SW 1271 (cell line): Measurements from ENCODE around the gene PSTPIP1.

Experiments used
- DNase-seq, 2 experiments: peaks; one replicate each; lab custom pipeline; 2025; lab: John Stamatoyannopoulos, UW

The PSTPIP1 gene

DNA sequence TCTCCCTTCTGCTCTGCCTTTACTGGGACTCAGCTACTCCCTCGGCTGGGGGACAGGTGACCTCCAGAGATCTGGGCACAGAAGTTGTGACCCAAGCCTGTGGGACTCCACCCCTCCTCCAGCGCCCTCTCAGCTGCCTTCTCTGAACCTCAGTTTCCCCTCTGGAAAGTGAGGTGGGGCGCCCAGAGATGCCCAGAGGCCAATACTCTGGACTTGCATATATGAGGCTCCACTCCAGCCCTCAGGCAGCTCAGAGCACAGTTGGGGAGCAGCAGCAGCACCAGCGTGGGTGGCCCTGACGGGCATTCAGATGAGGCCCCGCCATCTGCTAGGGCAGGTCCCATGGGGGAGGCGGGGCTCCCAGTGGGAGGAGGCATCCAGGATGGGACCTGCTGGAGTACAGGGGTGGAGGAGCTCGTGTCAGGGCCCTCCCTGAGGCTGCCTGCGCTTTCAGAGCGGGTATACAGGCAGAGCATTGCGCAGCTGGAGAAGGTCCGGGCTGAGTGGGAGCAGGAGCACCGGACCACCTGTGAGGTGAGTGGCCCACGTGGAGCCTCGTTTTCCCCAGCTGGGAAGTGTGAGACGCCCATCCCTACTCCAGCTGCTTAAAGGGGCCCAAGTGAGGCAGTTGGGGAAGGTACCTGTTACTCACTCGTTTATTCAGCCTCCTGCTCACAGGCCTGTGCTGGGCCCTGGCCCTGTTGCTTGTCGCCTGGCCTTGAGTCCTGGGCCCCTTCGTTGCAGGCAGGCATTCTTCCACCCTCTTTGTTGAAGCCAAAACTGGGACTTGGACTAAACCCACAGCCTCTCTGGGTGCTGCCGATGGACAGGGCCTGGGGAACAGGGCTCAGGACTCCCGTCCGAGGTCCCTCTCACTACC lies 35.4 kb downstream of the PSTPIP1 start:
- DNase-seq, result no peak

DNA sequence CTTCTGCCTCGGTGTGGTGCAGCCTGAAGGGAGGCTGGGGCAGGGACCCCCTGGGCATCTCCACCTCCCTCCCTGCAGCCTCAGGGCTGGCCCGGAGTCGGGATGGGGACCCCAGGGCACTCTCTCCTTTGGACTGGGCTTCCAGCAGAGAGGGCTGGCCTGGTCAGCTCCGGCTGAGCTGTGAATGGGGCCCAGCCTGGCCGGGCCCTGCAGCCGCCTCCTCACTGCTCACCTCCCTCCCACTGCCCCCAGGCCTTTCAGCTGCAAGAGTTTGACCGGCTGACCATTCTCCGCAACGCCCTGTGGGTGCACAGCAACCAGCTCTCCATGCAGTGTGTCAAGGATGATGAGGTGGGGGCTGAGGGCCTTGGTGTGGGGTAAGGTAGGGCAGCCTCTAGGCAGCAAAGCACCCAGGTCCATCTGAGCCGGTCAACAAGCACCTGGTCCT lies 36.0 kb downstream of the PSTPIP1 start:
- no peak for DNase-seq

DNA sequence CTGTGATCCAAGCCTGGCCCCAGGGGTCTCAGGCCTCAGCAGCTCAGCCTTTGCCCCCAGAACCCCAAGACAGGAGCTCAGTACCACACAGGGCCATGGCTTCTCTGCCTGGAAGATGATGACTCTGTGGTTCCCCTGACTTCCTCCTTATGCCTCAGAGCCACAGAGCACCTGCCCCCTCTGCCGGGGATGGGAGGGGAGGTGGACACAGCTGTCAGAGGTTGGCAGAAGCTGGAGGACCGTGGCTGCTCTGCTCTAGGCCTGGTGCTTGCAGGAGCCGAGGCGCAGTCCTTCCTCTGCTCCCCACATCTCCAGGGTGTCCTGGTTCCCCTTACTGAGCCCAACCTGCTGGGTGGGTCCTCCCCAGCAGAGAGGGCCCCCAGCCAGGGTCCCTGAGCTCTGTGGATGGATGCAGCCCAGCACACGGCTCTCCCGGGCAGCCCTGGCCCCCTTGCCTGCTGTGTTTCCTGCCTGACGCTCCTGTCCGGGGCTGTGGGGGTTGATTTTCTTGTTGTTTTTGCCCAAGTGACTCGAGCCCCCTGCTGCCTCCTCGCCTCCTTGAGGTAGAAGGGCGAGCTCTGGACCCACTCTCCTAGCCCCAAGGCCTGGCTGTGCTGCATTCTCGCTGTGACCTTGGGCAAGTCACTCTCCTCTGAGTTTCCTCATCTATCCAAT lies 36.6 kb downstream of the PSTPIP1 start:
- no peak for DNase-seq

DNA sequence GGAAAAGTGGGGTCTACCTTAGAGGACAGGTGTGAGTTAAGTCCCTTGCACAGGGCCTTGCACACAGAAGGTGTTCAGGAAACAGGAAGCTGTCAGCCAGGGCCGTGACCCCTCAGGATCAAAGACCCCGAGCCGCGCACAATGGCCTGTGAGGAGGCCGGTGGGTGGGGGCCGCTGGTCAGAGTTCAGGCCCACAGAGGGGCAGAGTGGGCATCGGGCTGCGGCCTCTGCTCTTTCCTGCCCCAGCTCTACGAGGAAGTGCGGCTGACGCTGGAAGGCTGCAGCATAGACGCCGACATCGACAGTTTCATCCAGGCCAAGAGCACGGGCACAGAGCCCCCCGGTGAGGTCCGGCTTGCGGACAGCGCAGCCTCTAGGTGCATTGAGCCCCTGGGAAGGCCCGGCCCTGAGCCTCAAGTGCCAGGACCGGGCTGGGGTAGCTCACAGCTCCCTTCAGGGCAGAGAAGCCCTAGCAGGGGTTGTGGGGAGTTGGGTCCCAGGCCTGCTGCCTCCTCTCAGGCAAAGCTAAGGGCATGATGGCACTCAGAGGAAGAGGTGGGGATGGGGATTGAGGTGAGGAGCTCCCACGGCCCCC lies 37.2 kb downstream of the PSTPIP1 start:
- DNase-seq, result no peak

DNA sequence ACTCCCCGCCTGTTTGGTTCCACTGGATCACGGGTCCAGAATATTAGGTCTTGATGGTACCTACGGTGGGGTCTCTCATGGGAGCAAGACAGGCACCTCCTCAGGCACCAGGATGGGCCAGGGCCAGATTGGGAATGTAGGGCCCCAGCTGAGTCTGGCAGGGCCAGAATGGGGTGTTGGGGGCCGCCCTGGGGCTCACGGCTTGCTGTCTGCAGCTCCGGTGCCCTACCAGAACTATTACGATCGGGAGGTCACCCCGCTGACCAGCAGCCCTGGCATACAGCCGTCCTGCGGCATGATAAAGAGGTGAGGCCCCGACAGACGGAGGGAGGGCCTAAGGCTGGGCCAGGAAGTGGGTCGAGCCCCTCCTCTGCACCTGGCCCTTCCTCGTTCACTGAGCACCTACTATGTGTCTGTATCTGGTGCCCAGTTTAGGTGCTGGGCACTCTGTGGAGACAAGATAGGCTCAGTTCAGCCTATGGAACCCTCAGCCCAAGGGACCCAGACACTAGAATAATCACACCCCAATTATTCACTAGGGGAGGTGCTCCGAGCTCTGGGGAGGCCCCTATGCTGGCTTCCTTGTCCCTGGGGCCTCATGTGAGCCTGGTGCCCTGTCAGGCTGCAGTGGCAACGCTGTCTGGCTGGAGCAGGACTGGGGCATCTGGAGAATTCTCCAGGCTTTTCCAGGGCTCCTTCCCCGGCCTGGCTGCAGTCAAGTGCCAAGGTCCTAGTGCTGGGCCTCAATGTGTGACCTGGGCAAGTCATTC lies 37.9 kb downstream of the PSTPIP1 start:
- no peak for DNase-seq

DNA sequence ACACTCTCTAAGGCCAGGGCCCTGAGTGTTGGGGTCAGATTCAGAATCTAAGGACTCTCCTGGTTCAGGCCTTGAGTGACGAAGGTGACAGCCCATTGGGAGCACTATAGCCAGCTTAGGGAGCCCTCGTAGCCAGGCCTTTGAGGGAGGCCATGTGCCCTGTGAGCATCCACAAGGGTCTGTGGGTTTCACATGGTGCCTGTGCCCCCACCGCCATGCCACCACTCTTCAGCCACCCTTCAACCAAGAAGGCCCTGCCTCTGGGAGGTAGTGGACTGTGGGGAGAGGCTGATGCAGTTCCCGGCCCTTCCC lies 38.4 kb downstream of the PSTPIP1 start:
- no peak for DNase-seq

DNA sequence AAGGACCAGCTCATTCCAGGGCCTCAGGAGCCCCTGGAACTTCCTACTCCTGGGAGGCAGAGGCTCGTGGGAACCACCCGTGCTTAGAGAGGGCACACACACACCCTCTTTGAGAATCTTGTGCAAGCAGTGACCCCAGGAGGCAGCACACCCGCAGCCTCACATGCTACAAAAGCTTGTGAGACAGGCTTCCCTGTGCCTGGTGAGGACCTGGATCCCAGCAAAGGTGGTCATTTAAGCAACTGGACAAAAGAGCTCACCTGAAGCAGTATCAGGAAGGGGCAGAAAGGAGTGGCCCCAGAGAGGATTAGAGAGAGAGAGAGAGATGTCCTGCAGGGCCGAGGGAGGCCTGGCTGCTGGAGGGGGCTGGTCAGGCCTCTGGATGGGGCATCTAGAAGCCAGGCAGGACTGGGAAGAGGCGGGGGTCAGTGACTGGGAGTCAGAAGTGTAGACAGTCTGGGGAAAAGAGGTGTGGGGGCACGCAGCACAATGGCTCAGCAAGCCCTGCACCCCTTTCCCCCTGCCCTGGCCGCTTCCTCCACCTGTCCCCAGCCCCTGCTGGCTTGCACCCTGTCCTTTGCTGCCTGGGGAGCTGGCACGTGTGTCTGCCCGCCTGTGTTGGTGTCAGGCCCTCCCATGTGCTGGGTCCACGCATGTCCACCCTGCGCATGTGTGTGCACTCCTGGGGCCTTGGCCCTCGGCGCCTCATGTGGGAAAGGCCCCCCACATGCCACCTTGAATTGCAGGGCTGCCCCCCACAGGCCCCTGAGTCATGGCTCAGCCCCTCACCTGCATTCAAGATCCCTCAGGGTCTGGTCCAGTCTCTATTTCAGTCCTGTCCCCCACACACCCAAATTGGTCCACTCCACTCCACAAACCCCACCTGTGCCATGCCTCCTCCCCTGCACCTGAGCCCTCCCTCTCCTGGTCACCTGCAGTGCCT lies 39.1 kb downstream of the PSTPIP1 start:
- no peak for DNase-seq

DNA sequence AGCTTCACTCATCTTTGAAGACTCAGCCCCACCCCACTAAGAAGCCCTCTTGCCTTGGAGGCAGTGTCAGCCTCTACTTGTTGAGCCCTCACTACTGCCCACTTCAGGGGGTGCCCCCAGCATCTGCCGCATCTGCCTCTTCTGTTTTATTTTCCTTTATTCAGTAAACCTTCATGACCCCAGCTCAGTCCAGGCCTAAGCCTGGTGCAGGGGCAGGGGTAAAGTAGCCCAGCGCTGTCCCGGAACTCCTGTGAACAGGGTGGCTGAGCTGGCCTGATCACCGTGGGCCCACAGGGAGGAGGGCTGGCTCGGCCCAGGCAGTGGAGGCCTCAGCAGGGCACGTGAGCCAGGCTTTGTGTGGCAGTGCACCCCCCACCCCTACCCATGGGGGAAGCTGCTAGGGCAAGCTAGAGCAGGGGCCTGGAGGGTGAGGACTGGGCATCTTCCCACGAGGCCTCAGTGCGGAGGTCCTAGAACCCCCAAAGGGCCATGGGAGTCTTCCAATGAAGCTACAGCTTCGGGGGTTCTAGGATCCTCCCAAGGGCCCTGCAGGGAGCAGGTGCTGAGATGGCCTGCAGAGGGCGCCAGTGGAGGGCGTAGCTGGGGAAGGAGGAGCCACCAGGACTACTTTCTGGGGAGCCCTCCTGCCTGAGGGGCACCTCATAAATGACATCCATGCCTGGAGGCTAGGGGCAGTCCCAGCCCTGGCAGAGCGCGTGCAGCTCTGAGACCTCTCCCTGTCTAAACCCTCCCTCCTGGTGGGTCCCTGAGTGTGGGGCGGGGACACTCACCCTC lies 40.0 kb downstream of the PSTPIP1 start:
- no peak for DNase-seq

DNA sequence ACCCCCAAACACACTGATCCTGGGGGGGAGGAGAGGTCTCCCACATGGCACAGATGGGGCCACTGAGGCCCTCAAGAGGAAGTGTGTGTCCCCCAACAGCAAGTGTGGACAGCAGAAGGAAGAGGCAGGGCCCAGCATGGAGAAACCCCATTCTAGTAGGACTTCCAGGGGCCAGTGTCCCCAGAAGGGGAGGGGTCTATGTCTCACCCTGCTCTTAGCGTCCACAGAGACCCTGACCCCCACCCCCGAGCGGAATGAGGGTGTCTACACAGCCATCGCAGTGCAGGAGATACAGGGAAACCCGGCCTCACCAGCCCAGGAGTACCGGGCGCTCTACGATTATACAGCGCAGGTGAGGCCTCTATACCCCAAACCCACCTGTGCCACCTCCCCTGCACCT lies 40.7 kb downstream of the PSTPIP1 start:
- DNase-seq, result no peak

DNA sequence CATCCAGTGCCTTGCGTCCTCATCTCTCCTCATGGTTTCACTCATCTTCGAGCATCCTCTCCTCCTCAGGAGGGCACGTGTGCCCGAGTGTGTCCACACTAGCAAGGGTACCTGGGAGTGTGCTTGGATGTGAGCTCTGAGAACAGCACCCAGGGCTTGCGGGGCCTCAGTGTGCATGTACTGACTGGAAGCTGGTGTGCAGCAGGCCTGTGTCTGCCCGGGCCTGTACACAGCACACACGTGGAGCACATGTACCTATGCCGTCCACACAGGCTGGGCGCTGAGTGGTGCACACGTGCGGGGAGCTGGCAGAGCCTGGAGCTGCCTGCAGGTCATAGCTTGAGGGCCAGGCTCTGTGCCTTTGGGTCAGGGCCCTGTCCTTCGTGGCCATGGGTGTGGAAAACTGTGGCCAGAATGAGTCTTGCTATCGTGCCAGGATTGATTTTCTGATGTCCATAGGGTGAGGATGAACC lies 41.1 kb downstream of the PSTPIP1 start:
- DNase-seq, result no peak

DNA sequence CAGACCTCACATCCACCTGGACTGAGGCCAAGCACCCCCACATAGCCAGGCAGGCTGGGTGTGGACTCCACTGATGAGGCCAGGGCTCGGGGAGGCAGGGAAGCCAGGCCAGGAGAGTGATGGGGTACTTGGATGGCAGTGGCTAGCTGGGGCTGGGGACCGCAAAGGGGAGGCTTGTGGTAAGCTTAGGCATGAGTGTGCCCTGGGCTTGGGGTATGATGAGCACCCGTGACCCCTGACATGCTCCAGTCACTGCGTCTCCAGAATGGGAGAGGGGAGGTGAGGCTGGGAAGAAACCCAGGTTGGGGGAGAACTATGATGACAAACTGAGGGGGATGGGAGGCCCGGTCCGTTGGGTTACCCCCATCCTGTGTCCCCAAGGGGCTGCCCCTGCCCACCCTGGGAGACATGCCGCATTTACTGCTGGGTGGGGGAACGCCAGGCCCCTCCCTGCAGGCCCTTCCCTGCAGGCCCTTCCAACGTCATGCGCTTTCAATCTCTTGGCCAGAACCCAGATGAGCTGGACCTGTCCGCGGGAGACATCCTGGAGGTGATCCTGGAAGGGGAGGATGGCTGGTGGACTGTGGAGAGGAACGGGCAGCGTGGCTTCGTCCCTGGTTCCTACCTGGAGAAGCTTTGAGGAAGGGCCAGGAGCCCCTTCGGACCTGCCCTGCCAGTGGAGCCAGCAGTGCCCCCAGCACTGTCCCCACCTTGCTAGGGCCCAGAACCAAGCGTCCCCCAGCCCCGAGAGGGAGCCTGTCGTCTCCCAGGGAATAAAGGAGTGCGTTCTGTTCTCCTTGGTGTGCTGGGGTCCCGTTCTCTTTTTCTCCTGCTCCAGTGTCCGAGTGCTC lies 41.8 kb downstream of the PSTPIP1 start:
- DNase-seq, result no peak

DNA sequence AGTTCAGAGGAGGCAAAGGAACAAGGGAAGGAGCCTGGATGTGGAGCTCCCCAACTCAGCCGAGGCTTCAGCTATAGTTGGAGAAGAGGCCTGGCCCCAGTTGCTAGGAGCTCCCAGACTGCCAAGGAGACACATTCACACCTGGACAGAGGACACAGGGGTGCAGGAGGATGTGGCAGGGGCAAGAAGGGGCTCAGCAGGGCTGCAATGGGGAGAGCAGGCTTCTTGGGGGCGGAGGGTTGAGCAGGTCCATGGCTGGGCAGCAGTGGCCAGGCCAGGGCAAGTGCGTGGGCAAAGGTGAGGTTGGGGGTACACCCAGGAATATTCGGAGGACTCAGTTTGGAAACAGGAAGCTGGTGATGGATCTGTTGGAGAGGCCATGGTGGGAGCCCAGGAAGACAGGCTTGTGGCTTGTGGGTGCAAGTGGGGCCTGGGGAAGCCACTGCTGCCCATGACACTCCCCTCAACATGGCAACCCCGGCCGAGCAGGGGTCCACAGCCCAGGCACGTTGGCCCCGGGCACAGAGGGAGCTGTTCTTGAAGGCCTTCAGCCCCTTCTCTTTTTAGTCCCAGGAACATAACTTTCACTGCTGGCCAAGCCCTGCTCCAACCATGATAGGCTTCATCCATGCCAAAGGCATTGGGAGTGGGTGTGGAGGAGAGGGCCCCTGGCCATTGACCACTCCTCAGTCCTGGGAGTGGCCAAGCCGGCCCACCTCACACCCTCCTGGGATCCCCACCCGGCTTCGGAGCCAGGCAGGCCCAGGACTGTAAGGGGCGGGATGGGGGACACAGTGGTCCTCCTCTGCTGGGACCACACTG lies 42.7 kb downstream of the PSTPIP1 start:
- DNase-seq, result no peak

DNA sequence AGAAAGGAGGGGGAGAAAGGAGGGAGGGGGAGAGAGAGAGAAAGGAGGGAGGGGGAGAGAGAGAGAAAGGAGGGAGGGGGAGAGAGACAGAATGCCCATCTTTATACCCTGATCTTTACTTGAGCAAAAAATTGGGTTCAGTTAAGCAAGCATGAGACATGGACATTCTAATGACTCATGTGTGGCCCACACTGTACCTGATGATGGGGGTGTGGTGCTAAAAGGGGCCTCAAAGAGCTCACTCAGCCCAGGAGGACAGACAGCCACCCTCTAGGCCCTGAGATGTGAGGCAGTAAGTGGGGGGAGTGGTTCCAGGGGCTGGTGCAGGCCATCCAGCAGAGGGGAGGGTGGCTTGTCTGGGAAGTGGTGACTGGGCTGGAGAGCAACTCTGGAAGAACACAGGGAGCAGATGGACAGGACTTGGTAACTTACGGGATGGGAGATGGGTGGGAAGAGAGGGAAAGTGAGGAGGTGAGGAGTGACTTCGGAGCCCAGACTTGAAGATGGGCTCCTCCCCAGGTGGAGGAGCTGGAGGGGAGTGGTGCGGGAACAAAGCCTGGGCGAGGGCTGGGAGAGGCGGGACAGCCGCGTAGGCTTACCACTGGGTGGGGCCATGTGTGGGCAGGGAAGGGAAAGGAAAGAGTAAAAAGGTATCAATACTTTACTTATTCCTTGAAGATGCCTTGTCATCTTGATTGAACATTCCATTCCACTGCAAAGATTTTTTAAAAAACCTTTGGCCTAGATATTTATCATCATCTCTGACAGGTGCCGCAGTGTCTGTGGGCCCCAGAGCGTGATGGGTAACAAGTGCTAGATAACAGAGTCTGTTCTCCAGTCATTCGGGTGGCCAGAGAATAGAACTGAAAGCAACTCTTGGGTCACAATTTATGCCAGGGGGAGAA lies 43.6 kb downstream of the PSTPIP1 start:
- no peak for DNase-seq

DNA sequence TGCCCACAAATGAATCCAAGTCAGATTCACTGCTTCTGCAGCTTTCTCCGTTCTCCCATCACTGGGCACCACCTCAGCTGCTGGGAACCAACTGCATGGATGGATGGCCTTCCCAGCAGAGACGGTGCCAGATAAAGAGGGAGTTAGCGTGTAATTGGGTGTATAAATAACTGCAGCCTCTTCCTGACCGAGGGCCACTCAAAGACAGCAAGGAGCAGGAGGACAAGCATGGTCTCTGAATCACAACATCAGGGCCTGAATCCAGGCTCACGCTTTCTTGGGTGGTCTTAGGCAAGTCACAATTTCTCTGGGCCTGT lies 44.2 kb downstream of the PSTPIP1 start:
- no peak for DNase-seq

DNA sequence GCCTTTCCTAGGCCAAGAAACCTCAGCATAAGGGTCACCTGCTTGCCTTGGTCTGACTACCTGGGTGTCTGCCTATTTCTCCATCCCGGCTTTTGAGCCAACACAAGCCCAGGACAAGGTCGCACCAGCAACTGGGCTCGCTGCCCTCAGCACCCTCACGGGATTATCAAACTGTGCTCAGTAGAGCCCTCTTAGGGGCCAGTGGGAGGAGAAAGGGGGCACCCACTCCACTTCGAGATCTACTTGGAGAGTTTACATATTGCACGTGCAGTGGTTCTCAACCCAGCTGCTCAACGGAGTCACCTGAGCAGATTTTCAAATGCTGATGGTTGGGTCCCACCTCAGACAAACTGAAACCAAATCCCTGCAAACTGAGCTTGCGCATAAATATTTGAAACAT lies 44.9 kb downstream of the PSTPIP1 start:
- DNase-seq, result no peak

DNA sequence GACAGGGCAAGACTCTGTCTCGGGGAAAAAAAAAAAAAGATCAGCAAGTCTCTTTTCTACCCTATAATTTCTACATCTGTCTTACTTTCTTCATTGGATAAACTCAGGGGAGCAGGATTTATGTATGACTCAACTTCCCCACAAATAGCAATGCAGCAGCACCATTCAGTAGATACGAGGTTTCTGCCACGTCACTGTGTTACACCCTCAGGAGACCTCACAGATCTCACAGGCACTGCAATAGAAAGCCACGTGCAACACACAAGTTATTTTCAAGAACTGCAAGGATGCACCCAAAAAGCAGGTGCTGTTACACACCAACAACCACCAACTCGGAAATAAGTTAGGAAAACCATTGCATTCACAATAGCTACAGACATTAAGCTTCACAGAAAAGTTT lies 45.7 kb downstream of the PSTPIP1 start:
- no peak for DNase-seq

DNA sequence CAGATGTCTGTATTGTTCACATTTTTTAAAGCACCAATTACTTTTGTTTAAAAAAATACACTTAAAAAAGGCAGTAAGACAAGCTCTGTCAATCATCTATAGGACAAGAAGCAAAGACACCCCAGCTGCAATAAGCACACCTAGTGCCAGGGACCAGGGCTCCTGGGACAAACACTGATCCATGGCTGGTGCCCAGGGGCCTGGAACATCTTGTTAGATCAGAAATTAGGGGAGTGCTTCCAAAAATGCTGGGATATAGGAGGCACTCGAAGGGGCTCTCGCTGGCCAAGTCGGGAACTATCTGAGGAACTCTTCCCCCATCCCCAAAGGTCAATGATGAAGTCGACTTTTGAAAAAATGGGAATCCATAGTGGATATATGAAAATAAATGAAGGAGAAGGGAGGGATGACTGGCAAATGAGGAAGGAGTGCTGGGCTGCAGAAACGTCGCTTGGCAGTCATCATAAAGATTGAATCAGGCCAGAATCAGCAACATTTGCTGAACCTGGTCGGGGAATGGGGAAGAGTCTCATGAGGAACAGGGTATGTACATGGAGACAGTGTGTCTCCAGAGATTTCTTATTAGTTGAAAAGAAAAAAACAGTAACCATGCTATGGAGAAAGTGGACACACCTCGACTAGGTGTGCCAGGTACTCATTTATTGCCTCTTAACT lies 47.5 kb downstream of the PSTPIP1 start:
- no peak for DNase-seq
